ENCODE data around the gene MAD2L1BP.

Gene MAD2L1BP

GRCh38 chr6:43669050-43669921 is 33.6 kb downstream of the MAD2L1BP start:
- H3K4me1 ChIP-seq (ENCODE audit: insufficient read depth, low read length) = peaks cover 32% of the 10 kb centered on the region
- no peaks in the 10 kb centered on the region for H3K27me3 ChIP-seq (ENCODE audit: control insufficient read depth in 1 of 2, insufficient read depth in 2 of 2, low read length in 2 of 2)
- H3K9me3 ChIP-seq (ENCODE audit: low read length) = no peaks in the 10 kb centered on the region
- H3K27ac ChIP-seq (ENCODE audit: low read depth, low read length) = peak overlapping the region; percentile 57
- H3K4me3 ChIP-seq (ENCODE audit: low read depth in 1 of 2, low read length in 2 of 2) = no peak overlapping the region
- peaks cover 31% of the 10 kb centered on the region for H3K36me3 ChIP-seq (ENCODE audit: insufficient read depth, low read length)
- no peak overlapping the region for H3K9ac ChIP-seq (ENCODE audit: low read length)

GRCh38 chr6:43669922-43670622 is 34.4 kb downstream of the MAD2L1BP start:
- H3K4me1 ChIP-seq (ENCODE audit: insufficient read depth, low read length) = peaks cover 32% of the 10 kb centered on the region
- peaks cover 39% of the 10 kb centered on the region for H3K36me3 ChIP-seq (ENCODE audit: insufficient read depth, low read length)
- no peak overlapping the region for H3K9ac ChIP-seq (ENCODE audit: low read length)
- H3K9me3 ChIP-seq (ENCODE audit: low read length) = no peaks in the 10 kb centered on the region
- H3K27me3 ChIP-seq (ENCODE audit: control insufficient read depth in 1 of 2, insufficient read depth in 2 of 2, low read length in 2 of 2) = no peaks in the 10 kb centered on the region
- peak overlapping the region; percentile 57 for H3K27ac ChIP-seq (ENCODE audit: low read depth, low read length)
- no peak overlapping the region for H3K4me3 ChIP-seq (ENCODE audit: low read depth in 1 of 2, low read length in 2 of 2)

- no peaks in the 10 kb centered on the region for H3K27me3 ChIP-seq (ENCODE audit: control insufficient read depth in 1 of 2, insufficient read depth in 2 of 2, low read length in 2 of 2)
- peaks cover 44% of the 10 kb centered on the region for H3K36me3 ChIP-seq (ENCODE audit: insufficient read depth, low read length)
- no peaks in the 10 kb centered on the region for H3K9me3 ChIP-seq (ENCODE audit: low read length)
- H3K27ac ChIP-seq (ENCODE audit: low read depth, low read length) = peak overlapping the region; percentile 7
- H3K4me3 ChIP-seq (ENCODE audit: low read depth in 1 of 2, low read length in 2 of 2) = no peak overlapping the region
- no peak overlapping the region for H3K9ac ChIP-seq (ENCODE audit: low read length)
- H3K4me1 ChIP-seq (ENCODE audit: insufficient read depth, low read length) = peaks cover 32% of the 10 kb centered on the region
Observed at GRCh38 chr6:43670623-43670986, 35.0 kb downstream of the MAD2L1BP start.

- H3K27ac ChIP-seq (ENCODE audit: low read depth, low read length) = no peak overlapping the region
- H3K9ac ChIP-seq (ENCODE audit: low read length) = no peak overlapping the region
- no peaks in the 10 kb centered on the region for H3K9me3 ChIP-seq (ENCODE audit: low read length)
- no peaks in the 10 kb centered on the region for H3K27me3 ChIP-seq (ENCODE audit: control insufficient read depth in 1 of 2, insufficient read depth in 2 of 2, low read length in 2 of 2)
- no peak overlapping the region for H3K4me3 ChIP-seq (ENCODE audit: low read depth in 1 of 2, low read length in 2 of 2)
- H3K4me1 ChIP-seq (ENCODE audit: insufficient read depth, low read length) = peaks cover 32% of the 10 kb centered on the region
- peaks cover 50% of the 10 kb centered on the region for H3K36me3 ChIP-seq (ENCODE audit: insufficient read depth, low read length)
Observed at GRCh38 chr6:43671011-43671800, 35.6 kb downstream of the MAD2L1BP start.

GRCh38 chr6:43671801-43672690 is 36.4 kb downstream of the MAD2L1BP start:
- Histone ChIP-seq H3K9ac (ENCODE audit: low read length) (no peak overlapping the region), H3K36me3 (ENCODE audit: insufficient read depth, low read length) (peaks cover 58% of the 10 kb centered on the region), H3K27me3 (ENCODE audit: control insufficient read depth in 1 of 2, insufficient read depth in 2 of 2, low read length in 2 of 2) (no peaks in the 10 kb centered on the region), H3K4me3 (ENCODE audit: low read depth in 1 of 2, low read length in 2 of 2) (no peak overlapping the region), H3K9me3 (ENCODE audit: low read length) (no peaks in the 10 kb centered on the region), H3K27ac (ENCODE audit: low read depth, low read length) (no peak overlapping the region), H3K4me1 (ENCODE audit: insufficient read depth, low read length) (peaks cover 32% of the 10 kb centered on the region)

- Histone ChIP-seq H3K4me3 (ENCODE audit: low read depth in 1 of 2, low read length in 2 of 2) (no peak overlapping the region), H3K36me3 (ENCODE audit: insufficient read depth, low read length) (peaks cover 74% of the 10 kb centered on the region), H3K27ac (ENCODE audit: low read depth, low read length) (no peak overlapping the region), H3K9me3 (ENCODE audit: low read length) (no peaks in the 10 kb centered on the region), H3K27me3 (ENCODE audit: control insufficient read depth in 1 of 2, insufficient read depth in 2 of 2, low read length in 2 of 2) (no peaks in the 10 kb centered on the region), H3K9ac (ENCODE audit: low read length) (no peak overlapping the region), H3K4me1 (ENCODE audit: insufficient read depth, low read length) (peaks cover 18% of the 10 kb centered on the region)
Observed at GRCh38 chr6:43673444-43674084, 37.9 kb downstream of the MAD2L1BP start.

- Histone ChIP-seq H3K4me3 (ENCODE audit: low read depth in 1 of 2, low read length in 2 of 2) (no peak overlapping the region), H3K27me3 (ENCODE audit: control insufficient read depth in 1 of 2, insufficient read depth in 2 of 2, low read length in 2 of 2) (no peaks in the 10 kb centered on the region), H3K9me3 (ENCODE audit: low read length) (no peaks in the 10 kb centered on the region), H3K27ac (ENCODE audit: low read depth, low read length) (no peak overlapping the region), H3K4me1 (ENCODE audit: insufficient read depth, low read length) (peaks cover 11% of the 10 kb centered on the region), H3K9ac (ENCODE audit: low read length) (no peak overlapping the region), H3K36me3 (ENCODE audit: insufficient read depth, low read length) (peaks cover 80% of the 10 kb centered on the region)
Observed at GRCh38 chr6:43674291-43674690, 38.7 kb downstream of the MAD2L1BP start.

- Histone ChIP-seq H3K36me3 (ENCODE audit: insufficient read depth, low read length) (peaks cover 82% of the 10 kb centered on the region), H3K9me3 (ENCODE audit: low read length) (no peaks in the 10 kb centered on the region), H3K4me3 (ENCODE audit: low read depth in 1 of 2, low read length in 2 of 2) (no peak overlapping the region), H3K4me1 (ENCODE audit: insufficient read depth, low read length) (peaks cover 4% of the 10 kb centered on the region), H3K27ac (ENCODE audit: low read depth, low read length) (no peak overlapping the region), H3K27me3 (ENCODE audit: control insufficient read depth in 1 of 2, insufficient read depth in 2 of 2, low read length in 2 of 2) (no peaks in the 10 kb centered on the region), H3K9ac (ENCODE audit: low read length) (no peak overlapping the region)
Observed at GRCh38 chr6:43674921-43675320, 39.3 kb downstream of the MAD2L1BP start.

- Histone ChIP-seq H3K9me3 (ENCODE audit: low read length) (no peaks in the 10 kb centered on the region), H3K27ac (ENCODE audit: low read depth, low read length) (no peak overlapping the region), H3K4me1 (ENCODE audit: insufficient read depth, low read length) (no peaks in the 10 kb centered on the region), H3K4me3 (ENCODE audit: low read depth in 1 of 2, low read length in 2 of 2) (no peak overlapping the region), H3K27me3 (ENCODE audit: control insufficient read depth in 1 of 2, insufficient read depth in 2 of 2, low read length in 2 of 2) (no peaks in the 10 kb centered on the region), H3K9ac (ENCODE audit: low read length) (no peak overlapping the region), H3K36me3 (ENCODE audit: insufficient read depth, low read length) (peaks cover 86% of the 10 kb centered on the region)
Observed at GRCh38 chr6:43676962-43677606, 41.4 kb downstream of the MAD2L1BP start.

GRCh38 chr6:43677759-43678158 is 42.1 kb downstream of the MAD2L1BP start:
- Histone ChIP-seq H3K9me3 (ENCODE audit: low read length) (no peaks in the 10 kb centered on the region), H3K27ac (ENCODE audit: low read depth, low read length) (no peak overlapping the region), H3K9ac (ENCODE audit: low read length) (no peak overlapping the region), H3K4me1 (ENCODE audit: insufficient read depth, low read length) (no peaks in the 10 kb centered on the region), H3K4me3 (ENCODE audit: low read depth in 1 of 2, low read length in 2 of 2) (no peak overlapping the region), H3K27me3 (ENCODE audit: control insufficient read depth in 1 of 2, insufficient read depth in 2 of 2, low read length in 2 of 2) (no peaks in the 10 kb centered on the region), H3K36me3 (ENCODE audit: insufficient read depth, low read length) (peaks cover 81% of the 10 kb centered on the region)

Data from muscle layer of colon (tissue), 2 donors.